Activated CD8-positive, alpha-beta memory T cell treated with anti-CD3 and anti-CD28 coated beads, Interleukin-2, amount 50 U/mL, for 4 hours (primary cell): ENCODE measurements around the gene SYT9.

Experiments used
- DNase-seq: peaks from one replicate; pipeline ENCODE4 v3.0.0-alpha.2; 2020

The SYT9 gene, protein sequence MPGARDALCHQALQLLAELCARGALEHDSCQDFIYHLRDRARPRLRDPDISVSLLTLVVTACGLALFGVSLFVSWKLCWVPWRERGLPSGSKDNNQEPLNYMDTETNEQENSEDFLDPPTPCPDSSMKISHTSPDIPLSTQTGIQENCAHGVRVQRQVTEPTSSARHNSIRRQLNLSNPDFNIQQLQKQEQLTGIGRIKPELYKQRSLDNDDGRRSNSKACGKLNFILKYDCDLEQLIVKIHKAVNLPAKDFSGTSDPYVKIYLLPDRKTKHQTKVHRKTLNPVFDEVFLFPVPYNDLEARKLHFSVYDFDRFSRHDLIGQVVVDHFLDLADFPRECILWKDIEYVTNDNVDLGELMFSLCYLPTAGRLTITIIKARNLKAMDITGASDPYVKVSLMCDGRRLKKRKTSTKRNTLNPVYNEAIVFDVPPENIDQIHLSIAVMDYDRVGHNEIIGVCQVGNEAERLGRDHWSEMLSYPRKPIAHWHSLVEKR

DNA sequence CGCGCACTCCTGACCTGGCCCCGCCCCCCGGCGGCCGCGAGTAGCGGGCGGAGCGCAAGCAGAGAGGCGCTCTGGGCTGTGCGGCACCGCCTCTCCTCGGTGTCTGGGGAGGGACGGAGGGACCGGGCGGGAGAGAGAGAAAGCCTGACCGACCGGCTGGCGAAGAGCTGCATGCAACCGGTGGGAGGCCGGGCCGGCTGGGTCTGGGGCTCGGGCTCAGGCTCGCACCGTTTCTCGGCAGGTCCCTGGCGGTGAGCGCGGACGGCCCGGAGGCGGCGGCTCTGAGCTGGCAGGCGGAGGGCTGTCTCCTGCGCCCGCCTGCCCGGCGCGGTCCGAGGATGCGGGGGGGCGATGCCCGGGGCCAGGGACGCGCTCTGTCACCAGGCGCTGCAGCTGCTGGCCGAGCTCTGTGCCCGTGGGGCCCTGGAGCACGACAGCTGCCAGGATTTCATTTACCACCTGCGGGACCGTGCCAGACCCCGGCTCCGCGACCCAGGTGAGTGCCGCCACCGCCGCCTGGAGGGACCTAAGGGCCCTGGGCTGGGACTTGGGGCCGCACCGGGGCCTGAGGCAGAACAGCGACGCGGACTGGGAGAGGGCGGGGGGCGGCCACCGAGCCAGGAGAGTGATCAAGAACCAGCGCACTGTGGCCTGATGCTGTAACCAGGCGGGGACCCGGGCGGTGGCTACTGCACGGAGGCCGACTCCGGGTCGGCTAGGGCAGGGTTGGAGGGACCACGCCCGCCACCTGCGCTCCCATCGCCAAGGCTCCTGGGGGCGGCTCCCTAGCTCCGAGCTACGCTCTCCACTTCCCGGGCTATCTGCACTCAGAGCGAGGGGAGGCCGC, at the start of gene SYT9:
Gene SYT9, plus strand, starts transcription at position 69 of the 847 bp plus-strand sequence. Its CDS starts 283 bp downstream, at position 352.
- DNase-seq, result no peak

DNA sequence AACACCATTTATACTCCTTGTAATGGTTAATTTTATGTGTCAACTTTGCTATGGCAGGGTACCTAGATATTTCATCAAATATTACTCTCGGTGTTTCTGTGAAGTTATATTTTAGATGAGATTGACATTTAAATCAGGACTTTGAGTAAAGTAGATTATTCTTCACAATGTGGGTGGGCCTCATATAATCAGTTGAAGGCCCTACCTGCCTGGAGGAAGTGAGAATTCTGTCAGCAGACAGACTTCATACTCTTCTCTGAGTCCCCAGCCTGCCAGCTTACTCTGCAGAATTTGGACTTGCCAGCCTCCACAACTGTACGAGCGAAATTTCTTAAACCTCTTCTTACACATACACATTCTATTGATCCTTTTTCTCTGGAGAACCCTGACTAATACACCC, 49.3 kb upstream of the SYT9 start:
- DNase-seq, result no peak

DNA sequence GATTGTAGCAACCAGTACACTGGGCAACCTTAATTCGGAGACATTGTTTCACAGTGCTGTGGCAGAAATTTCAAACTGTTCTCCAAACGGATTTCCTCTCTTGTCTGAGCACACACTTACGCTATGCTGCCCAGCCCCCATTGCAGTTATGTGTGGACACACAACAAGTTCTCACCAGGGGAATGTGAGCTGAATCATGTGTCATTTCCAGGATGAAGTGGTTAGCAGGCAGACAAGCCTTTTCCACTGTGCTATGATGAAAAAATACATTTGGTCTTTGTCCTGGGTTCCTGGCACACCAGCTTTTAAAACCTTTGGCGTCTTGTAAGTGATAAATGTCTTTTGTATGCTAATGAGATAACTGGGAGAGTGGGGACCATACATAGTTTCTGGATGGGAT, 46.9 kb upstream of the SYT9 start:
- DNase-seq, result no peak

DNA sequence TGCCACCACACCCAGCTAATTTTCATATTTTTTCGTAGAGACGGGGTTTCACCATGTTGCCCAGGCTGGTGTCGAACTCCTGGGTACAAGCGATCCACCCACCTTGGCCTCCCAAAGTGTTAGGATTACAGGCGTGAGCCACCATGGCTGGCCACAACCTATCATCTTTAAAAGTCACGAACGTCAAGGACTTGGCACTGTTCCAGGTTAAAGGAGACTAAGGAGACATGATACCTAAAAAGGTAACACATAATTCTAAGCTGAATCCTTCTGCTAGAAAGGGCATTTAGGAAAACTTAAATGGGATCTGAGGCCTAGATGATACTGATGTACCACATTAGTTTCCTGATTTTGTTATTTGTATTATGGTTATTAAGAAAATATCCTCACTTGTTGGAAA, 43.3 kb upstream of the SYT9 start:
- no peak for DNase-seq

DNA sequence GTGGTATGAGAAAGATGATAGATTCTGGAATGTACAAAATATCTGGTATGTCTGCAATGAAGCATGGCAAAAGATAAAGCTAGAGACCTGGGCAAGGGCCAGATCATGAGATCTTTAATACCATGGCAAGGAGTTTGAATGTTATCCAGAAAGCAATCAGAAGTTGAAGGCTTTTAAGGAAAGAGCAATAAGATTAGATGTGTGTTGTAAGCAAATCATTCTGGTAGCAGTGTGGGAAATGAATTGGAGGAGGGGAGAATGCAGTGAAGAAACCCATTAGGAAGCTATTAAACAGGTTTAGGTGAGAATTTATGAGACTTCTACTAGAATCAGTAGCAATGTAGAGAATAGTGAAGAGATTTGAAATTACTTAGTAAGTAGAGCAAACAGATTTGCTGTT, 32.2 kb upstream of the SYT9 start:
- DNase-seq, result no peak

DNA sequence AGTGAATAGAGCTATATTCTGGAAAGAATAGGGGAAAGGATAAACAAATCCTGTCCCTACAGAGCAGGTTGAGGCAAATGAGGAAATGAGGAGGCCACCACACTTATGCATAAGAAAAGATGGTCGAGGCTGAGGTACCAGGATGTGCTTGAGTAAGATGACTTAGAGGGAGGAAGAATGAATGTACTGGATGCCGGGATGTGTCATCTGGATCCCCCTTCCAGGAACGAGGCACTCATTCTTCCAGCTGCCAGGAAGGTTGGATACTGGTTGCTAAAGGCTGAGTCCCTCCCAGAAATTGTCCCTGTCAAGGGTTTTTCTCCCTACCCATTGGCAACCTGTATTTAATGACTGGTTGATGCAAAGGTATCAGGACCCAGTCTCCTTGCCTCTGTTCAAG, 31.1 kb upstream of the SYT9 start:
- DNase-seq, result no peak

DNA sequence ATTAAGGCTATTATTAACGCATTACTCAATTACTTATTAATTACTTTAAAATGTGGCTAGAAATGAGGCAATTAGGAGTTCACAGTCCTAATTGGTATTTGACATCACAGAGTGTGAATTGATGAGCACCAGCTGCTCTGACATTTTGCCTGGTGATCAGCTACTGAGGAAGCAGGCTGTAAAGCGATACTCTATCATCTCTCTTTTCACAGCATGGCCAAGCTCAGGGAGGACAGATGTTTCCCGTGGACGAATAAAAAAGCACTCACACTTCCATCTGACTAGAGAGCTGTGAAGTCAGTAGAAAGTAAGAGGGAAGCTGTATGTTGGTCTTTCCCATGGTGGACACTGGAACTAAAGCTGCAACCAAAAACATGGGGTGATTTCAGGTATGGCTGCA, 29.1 kb upstream of the SYT9 start:
- no peak for DNase-seq

DNA sequence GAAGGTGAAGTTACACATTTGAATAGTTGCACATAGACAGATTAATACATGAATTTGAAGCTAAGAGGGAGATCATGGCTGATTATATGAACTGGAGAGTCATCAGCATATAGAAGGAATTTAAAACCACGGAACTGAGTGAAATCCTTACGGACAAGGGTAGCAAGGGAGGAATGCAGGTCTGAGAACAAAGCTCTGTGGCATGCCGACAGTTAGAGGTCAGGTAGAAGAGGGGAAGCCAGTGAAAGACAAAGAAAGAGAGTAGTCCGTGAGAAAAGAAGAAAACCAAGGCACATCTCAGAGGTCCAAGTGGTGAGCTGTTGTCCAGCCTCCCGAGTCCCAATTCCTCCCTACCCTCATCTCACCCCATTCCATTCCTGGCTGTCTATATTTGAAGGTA, 11.8 kb upstream of the SYT9 start:
- no peak for DNase-seq

DNA sequence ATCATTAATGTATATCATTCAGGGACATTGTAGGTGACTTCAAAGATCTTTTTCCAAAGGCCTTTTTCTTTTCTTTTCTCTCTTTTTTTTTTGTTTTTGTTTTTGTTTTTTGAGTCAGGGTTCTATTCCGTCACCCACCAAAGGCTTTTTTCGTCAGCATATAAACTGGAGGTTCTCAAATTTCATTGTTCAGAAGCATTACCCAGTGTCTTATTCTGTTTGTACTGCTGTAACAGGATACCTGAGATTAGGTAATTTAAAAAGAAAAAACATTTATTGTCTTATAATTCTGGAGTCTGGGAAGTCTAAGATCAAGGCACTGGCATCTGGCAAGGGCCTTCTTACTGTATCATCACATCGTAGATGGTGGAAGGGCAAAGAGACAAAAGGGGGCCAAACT, 6.4 kb upstream of the SYT9 start:
- no peak for DNase-seq

DNA sequence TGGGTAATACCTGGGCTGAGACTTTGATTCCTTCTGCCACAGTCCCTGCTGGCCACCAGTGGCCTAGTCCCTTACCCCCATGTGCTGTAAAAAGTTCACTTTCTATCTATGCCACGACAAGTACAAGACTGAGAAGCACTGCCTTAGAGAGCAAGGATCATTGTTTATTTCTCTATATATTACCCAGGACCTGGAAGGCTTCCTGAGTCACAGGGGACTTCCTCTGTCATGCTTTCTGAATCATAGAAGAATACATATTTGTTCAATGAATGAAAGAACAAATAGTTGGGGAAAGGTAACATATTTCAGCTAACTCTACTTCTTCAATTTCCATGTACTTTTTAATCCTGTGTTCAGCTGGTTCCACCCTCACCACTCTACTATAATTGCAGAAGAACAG, 5.5 kb upstream of the SYT9 start:
- no peak for DNase-seq

DNA sequence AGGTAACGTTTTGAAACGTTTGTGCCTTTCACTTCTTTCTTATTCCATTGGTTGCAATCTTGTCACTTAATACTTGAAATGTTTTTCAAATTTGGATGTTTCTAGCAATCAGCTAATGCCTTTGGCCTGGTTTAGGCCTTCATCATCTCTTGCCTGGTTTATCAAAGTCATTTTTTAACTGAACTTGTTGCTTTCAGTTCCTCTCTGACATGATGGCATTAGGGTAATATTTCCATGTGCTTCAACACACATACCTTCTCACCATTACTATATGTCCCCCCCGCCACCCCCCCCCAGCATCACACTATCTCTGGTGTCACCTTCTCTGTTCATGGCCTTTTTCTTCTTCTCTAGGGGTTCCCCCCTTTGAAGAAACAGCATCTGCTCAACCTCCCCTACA, 1.5 kb upstream of the SYT9 start:
- DNase-seq, result no peak

DNA sequence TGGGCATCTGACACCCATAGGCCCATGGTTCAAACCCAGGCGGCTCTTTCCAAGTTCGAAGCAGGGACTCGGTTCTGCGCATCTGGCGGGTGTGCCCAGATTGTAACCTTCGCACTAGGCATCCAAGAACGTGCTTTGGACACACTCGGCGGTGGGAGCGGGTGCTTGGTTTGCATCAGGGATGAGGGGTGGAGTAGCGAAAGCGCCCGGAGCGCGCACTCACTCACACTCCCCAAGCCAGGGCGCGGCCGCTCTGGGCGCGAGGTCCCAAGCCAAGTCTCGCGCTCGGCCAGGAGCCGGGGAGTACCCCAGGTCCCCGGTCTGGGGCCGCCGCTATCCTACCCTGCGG, 243 bp upstream of the SYT9 start:
- DNase-seq, result no peak

DNA sequence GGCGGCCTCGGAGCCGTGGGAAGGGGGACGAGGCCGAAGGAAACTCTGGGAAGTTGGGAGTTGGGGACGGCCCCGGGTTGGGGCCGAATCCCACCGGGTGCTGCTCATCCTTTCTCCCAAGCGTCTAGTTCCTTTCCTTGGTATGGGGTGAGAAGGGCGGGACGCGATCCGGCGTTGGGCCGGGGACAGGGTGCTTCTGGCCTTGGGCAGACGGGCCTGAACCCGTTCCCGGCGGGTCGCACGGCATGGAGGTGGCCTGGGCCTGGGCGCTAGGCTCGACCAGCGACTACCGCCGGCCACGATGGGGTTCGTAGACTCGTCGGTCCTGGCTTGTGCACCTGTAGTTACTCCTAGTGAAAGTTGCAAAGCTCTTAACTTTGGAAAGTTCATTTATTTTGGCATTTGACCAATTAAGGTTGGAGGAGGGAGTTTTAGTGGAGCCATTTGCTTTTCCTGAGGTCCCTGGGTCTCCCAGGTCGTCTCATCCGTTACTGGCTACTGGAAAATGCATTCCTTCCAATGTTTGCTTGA, 1.0 kb downstream of the SYT9 start:
- no peak for DNase-seq

DNA sequence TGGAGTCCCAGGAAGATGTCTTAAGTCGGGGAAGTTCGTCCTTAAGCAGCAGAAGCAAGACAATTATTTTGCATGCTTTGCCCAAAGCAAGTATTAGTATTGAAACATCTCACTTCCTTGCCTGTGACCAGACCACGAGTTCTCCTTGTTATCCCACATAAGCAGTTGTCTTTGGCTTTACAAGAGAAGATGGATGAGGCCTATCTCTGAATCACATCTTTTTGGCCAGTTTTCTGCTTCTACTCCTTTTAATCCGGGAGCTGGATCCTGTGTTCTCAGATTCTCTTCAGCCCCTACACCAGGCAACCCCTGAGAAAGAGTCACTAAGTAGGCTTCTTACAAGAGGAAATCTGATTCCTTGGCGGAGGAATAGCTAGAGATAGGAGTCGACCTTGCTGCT, 2.1 kb downstream of the SYT9 start:
- no peak for DNase-seq

DNA sequence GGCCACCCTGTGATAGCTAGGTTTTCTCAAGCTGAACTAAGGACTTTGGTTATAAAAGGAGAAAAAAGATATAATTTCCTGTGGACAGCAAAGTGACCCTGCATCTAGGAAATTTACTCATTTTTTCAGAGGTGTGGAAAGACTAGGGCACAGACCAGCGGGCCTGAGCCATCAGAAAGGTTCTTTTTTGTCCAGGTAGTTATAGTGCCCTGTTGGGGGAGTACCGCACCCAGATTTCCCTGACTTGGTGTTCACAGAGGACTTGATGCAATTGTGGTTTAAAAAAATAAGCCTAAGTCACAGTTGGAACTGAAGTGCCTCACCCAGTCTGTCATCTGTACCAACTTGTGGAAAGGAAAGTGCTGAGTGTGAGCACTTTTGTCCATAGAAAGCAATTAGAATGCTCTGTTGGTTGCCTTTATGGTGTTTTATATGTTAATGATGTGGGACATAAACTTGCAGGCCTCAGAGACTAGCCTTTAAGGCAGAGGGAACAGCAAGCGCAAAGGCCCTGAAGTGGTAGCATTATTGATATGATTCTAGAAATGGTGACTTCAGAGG, 3.1 kb downstream of the SYT9 start:
- DNase-seq, result no peak

DNA sequence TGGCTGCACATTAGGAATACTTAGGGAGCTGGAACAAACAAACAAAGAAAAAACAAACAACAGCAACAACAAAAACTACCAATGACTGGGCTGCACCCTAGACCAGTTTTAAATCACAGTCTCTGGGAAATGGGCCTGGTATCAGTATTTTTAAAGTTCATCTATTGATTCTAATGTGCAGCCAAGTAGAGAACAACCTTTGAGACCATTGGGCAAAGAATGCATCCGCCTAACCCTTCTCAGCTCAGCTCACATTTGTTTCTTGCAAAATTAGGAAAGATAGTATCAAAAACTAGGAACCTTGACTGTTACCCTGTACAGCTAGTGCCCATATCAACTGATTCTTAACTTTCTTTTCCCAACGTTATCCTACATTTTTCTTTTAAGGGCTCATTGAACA, 5.2 kb downstream of the SYT9 start:
- no peak for DNase-seq

DNA sequence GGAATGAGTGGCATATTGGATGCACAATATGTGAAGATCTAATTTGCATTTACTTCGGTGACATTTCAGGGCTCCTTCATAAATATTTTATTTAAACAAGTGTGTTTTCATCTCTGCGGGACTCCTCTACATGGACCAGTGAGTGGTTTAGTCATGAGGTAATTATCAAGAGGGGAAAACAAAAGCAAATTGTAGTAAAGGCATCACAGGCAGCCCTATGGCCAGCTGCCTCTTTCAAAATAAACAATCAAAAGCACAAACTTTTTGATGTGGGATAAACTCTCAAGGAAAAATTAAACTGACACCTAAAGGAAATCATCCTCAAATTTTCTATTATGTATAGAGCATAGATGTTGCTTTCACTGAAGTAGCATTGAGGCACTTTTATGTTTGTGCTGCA, 6.0 kb downstream of the SYT9 start:
- DNase-seq, result no peak

DNA sequence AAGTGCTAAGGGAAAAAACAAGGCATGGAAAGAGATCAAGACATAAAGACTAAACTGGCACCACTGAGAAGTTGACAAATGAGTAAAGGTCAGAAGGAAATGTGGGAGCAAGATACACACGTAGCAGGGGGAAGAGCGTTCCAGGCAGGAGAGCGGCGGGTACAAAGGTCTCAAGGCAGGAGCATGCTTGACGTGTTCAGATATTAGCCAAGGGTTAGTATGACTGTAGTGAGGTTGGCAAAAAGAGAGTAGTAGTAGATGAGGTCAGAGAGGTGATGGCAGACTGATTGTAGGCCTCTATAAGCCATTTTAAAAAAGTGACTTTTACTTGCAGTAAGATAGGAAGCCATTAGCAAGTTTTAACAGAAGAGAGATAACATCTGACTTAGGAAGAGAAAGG, 9.9 kb downstream of the SYT9 start:
- DNase-seq, result no peak

DNA sequence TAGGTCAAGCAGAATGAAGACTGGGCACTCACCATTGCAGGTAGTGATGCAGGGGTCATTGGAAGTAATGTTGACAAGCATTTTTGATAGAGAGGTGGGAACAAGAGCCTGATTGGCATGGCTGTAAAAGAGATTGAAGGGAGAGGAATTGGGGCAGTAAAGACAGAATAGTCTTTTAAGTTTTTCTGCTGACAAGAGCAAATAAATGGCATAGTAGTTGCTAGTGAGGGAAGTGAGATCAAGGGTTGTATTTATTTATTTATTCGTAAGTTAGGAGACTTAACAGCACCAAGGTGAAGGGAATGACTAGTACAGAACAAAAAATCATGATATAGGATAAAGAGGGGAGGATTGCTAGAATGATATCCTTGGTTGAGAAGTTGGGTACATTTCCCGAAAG, 11.0 kb downstream of the SYT9 start:
- no peak for DNase-seq

DNA sequence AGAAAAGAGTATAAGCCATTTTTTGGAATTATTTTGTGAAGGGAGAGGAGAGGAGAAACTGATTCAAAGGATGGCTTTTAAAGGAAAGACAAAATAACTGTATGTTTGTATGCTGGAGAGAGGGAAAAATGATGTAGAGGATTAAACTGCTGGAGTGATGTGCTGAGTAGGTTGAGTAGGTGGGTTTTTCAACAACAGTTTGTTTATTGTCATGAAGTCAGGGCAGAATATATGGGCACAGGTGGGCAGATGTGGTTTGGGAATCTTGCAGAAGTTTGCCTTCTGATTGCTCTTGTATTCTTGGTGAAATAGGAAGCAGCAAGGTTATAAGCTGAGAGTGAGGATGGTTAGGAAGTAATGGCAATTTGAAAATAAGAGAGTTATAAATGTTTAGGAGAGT, 12.1 kb downstream of the SYT9 start:
- no peak for DNase-seq

DNA sequence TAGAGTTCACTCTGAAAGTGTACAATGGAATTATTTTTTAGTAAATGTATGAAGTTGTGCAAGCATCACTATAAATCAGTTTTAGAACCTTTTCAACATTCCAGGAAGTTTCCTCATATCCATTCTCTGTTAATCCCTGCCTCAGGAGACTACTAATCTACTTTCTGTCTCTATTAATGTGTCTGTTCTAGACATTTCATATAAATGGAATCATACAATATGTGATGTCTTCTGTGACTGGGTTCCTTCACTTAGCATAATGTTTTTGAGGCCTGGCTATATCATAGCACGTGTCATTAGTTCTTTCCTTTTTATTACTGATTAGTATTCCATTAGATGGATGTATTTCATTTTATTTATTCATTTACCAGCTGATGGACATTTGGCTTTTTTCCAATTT, 17.1 kb downstream of the SYT9 start:
- no peak for DNase-seq

DNA sequence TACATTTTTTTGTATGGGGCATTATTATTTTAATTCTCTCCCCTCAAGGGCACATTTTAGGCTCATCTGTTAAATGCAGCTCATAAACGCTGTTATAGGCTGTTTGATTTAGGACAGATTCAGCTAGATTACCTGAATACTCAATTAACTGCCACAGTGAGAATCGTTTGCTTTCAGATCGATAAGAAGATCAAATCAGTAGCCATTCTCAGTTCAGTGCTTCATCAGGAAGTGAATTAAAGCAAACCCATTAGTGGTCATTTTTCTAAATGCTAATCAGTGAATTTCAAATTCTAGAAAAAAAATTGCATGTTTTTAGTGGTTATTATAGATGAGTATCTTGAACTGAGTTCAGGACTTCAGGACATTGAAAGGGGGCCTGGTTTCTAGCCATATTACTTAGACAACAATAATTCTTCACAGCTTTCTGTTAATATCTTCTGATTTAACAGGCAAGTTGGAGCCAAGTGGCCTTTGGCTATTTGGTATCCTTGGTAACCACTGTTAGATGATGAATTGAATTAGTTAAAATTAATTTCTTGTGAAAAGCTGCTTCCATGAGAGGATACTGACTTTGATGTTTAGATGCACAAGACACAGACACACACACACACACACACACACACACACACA, 18.6 kb downstream of the SYT9 start:
- DNase-seq, result no peak

DNA sequence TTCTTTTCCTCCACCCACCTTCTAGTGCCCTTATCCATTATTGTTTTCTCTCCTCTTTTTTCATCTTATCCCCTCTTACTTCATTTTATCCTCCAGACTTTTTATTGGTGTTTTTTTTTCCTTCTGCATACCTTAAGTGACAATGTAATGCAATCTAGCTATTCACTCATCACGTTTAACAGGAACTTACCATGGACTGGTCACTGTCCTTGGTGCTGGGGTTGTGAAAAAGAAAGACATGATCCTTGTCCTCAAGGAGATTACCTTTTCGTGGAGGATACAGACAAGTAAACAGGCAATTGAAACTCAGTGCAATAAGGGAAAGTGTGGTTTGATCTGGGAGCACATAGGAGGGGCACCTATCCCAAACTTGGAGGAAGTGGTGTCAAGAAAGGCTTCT, 20.7 kb downstream of the SYT9 start:
- no peak for DNase-seq
